IPS-11a (cell line): Measurements from ENCODE around the gene HIPK3.

ENCODE experiments used
- H3K4me3 ChIP-seq: one replicate; pipeline ENCODE4 v1.5.1; 2013; ENCODE audit warnings: low read depth, low read length, control low read depth

The HIPK3 gene

DNA sequence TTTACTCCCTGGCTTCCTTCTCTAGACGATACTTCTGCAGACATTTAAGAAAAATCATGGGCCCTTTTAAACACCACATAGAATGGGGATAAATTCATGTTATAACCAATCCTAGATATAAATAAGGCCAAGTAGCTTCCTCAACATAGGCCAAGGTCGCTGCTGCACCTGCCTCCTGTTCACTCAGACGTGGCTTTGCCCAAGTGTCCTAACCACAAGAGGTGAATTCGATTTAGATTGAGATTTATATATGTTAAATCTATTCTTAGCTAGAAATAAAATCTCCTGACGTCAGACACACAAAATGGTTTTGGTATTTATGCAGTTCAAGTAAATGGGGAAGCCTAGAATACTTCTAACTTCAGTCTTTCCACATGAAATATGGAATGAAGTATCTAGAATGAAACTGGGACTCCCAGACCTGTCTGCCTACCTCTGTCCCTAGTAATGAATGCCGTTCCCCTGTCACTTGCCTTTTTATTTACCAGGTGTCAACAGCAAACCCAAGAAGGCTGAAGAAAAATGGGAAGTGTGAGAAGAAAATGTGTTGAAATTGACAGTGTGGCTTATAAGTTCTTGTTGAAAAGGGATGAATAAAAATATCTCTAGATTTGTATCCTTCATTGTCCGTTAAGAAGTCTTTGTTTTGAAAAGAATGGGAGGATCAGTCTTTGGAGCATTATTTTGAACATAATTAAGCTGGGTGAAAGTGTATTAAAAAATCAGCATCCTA lies 131.8 kb downstream of the HIPK3 start:
- H3K4me3 ChIP-seq: no peak overlapping the region

DNA sequence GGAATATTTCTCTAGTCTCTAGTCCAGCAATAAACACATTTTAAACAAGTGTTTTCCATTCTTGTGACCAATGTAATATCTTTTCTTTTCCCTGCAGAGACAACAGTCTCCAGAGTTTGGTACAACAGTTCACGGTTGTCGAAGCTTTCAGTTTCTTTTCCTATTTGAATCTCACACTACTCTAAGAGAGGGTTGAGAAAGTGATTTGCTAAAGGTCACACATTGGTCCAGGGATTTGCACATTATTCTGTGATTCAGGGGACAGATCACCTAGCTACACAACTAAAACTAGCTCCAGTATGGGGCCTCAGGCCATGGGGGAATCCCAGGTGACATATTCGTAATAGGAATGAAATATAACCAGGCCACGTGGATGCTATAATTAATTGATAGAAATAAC lies 132.5 kb downstream of the HIPK3 start:
- H3K4me3 ChIP-seq: no peak overlapping the region

DNA sequence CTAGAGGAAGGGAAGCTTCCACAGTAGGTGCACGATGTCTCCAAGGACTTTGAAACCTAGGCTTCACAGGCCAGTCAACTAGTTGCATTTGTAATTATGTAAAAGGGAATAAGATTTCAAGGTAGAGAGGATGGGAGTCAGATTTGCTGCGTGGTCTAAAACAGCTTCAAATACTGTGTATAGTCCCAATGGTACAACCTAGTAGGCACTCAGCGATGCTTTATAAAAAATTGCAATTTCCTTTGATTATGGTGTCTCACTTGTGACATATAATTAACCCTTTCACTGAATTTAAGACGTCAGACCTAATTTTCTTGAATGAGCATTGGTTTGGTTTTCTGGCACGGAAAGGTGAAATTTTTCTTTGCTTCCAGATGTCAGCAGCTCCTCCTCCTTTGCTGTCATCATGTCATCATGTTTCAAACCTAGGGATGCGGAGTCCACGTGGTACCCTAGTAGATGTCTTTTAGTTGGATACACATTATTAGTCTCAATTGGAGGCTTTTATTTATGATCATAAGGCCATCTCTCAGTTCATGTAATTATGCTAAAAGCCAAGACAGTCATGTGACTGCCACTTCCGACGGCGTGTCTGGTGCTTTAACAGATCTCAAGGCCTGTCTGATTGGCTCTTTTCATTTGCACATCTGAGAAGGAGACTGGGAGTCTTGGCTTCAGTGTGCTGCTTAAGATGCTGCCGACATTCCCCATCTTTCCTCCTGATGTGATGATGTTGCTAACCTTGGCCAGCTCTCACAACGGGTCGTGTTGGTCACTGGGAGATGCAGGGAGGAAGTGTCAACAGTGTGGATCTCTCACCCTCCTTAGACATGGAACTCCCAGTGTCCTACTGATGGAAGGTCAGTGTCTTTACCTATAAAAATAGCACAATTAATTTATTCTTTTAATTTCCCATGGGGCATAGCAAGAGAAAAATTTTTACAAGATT lies 134.0 kb downstream of the HIPK3 start:
- H3K4me3 ChIP-seq: no peak overlapping the region

DNA sequence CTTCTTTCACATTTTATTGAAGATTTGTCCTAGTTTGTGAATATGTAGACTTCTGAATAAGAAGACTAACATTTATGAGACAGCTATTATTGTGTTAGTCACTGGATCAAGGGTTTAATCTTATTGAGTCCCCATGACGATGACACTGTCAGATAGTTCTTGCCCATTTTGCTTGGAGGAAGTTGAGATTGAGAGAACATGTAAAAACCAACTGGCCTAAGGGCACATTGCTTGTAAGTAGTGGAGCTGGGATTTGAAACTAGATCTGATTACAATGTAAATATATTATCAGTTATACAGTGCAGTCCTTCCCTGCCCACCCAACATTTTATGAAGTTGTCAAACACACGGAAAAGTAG lies 134.7 kb downstream of the HIPK3 start:
- H3K4me3 ChIP-seq: no peak overlapping the region

DNA sequence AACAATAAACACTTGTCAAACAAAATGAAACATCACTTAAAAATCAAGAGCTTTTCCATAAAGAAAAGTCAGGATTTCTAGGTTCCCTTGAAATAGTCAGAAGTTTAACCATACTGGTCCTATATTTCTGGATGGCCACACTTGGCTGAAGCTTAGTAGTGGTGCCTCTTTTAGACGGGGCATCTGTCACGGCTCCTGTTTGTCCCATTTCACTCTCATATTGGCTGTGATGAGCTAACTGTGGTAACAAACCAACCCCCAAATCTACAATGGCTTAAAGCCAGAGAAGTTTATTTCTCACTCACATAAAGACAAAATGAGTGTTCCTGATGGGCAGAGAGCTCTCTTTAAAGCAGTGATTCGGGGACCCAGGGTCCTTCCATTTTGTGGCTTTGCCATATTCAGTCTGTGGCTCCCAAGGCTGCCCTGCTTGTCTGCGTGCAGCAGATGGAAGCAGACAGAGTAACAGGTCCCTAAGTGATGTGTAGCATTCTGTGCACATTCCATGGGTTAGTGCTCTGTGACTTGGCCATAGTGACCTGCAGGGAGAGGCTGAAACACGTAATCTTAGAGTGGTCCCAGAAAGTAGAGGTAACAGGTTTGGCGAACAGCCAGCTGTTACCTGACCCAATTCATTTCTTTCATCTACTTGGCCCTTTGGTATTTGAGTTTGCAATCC lies 137.4 kb downstream of the HIPK3 start:
- H3K4me3 ChIP-seq: no peak overlapping the region

DNA sequence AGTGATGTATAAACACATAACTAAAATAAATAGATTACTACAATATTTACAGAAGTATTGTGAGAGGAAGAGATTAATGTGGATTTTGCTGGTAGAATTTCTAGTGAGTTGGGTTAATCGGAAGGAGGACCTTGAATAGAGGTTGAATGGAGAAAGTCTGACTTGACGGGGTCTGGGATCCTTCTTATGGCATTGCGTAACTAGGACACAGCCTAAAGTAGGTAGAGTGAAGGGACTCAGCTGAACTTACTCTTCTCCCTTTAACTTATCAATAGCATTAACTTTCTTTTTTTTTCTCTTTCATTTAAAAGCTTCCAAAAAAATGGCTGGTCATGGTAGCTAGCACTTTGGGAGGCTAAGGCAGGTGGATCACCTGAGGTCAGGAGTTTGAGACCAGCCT lies 139.2 kb downstream of the HIPK3 start:
- H3K4me3 ChIP-seq: no peak overlapping the region

DNA sequence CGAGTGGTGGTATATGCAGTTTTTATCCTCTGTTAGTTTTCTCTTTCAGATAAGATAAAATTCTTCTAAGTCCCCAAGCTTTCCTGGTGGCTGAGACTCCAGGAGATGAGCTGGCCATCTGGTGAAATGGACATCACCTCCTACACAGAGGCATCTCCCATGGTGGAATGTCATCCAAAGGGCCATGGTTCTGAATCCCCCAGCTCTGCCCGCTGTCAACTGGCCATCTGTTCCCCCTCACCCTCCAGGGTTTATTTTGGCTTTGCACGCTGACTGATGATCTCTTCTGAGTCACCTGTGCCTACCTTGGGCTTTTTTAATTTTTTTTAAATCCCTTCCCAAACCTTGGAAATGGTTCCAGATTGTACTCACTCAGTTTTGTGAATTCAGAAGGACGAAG lies 142.2 kb downstream of the HIPK3 start:
- H3K4me3 ChIP-seq: no peak overlapping the region

DNA sequence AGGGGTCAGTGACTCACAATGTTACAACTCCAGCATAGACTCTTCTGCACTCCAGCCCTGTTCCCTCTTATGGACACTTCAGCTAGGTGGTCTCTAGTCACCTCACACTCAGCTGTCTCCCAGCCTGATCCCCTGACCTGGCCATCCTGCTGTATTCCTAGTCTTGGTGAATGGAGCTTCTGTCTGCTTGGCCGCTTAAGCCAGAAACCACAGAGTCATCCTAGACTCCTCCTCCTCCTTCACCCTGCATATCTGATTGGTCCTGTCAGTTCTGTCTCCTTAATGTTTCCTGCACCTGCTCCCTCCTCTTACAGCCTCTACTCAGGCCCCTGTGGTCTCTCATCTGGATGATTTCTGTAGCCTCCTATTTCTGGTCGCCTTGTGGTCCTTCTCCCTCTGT lies 144.9 kb downstream of the HIPK3 start:
- H3K4me3 ChIP-seq: no peak overlapping the region

DNA sequence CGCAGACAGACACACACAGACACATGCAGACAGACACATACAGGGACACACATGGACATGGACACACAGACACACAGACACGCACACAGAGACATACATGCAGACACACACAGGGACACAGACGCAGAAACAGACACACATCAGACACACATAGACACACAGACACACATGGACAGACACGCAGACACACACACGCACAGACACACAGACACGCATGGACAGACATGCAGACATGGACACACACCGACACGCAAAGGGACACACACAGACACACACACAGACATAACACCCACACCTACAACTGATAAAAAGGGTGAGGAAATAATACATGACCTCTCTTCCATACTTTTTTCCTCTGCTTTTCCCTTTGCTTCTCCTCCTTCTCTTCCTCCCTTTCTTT lies 146.2 kb downstream of the HIPK3 start:
- no peak overlapping the region for H3K4me3 ChIP-seq

DNA sequence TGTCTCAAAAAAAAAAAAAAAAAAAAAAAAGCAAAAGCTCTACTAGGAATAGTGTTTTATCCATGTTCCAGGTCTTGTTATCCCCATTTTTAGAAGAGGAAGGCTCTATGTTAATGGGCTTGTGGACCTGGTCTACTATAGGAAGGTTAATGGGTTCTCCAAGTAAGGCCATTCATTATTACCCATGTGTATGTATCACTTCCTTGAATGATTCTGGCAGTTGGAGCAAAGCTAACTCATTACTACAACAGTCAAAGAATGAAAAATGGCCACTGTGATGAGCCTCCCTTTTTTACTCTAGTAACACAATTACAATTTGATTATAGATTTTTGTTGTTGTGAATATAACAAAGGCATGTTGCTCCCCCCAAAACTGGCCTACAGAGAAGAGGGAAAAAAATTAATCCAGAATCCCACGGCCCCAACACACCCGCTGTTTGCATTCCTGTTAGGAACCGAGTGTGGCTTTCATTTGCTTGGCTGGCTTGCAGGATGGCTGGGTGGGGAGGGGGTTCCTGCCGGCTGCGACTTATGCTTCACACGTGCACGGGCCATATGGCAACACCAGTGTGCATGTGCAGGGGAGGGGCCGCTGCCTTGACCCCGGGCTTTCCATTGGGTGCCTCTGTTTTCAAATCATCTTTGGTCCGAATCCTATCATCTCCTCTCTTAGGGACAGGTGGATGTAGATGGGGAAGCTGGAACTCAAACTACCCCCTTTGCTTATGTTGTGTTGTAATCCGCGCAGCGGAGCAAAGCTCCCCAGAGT lies 148.8 kb downstream of the HIPK3 start:
- no peak overlapping the region for H3K4me3 ChIP-seq
